NT2/D1 (cell line): ENCODE measurements around the gene OR6C65.

Experiments
- YY1 ChIP-seq: IDR thresholded peaks from 2 replicates; pipeline ENCODE4 v1.6.1; 2011; ENCODE audit not compliant: insufficient read length, insufficient read depth
- ZNF274 ChIP-seq: IDR thresholded peaks from 2 replicates; pipeline ENCODE4 v1.6.1; 2011; ENCODE audit warnings: mild to moderate bottlenecking, low read depth, low read length

GRCh38 chr12:55448825-55449224, 48.5 kb downstream of the OR6C65 start:
- TF ChIP-seq ZNF274, result no peak
- no peak for TF ChIP-seq YY1
